Nephron (organoid): Measurements from ENCODE around the gene CTDNEP1.

Experiments
- H3K27ac Mint-ChIP-seq, 3 experiments: 2 replicates each; pipeline ENCODE4 v1.8.0; 2020; ENCODE audit warnings: mixed read lengths in 3 of 3, mild to moderate bottlenecking in 2 of 3, moderate library complexity in 1 of 3
- H3K27me3 Mint-ChIP-seq: 2 replicates; pipeline ENCODE4 v1.8.0; 2021; ENCODE audit warnings: low read depth, mild to moderate bottlenecking, moderate library complexity, mixed read lengths
- H3K36me3 Mint-ChIP-seq: 2 replicates; pipeline ENCODE4 v1.8.0; 2020; ENCODE audit warnings: low read depth, mixed read lengths
- H3K4me1 Mint-ChIP-seq: 2 replicates; pipeline ENCODE4 v1.8.0; 2020; ENCODE audit warnings: mixed read lengths
- H3K4me3 Mint-ChIP-seq, 3 experiments: 2 replicates each; pipeline ENCODE4 v1.8.0; 2020; ENCODE audit warnings: mild to moderate bottlenecking in 3 of 3, mixed read lengths in 3 of 3, moderate library complexity in 2 of 3
- H3K9me3 Mint-ChIP-seq: 2 replicates; pipeline ENCODE4 v1.8.0; 2020; ENCODE audit warnings: mixed read lengths
- TF ChIP-seq, protein P1 (sequence below), 3 experiments: fragments of 200-600 bp; sonication (generic); IDR thresholded peaks; one replicate each; pipeline ENCODE4 v1.5.0; 2021; ENCODE audit warnings: antibody characterized with exemption in 3 of 3; ENCODE audit not compliant: unreplicated experiment in 3 of 3

Gene CTDNEP1

DNA sequence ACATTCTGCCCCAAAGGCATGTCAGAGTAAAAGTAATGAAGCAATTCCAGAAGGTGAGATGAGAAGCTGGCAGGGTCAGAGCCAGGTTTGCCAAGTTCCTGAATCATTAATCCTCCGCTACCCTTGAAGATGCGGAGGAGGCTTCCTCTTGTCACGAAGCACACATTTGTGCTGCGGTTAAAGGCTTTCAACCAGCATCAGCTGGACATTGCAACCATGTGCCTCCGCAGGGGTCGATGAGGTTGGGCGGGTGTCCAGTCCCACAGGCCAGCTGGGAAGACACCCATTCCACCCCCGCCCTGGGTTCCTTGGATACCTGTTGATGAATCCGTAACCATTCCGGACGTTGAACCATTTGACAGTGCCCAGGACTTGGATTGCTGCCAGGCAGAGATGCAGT, 41.6 kb upstream of the CTDNEP1 start:
- peaks cover 17% of the 10 kb centered on the region for H3K4me1 Mint-ChIP-seq
- H3K27ac Mint-ChIP-seq = peak overlapping the region; percentile 15 to 70 (median 64)
- peaks cover 74% of the 10 kb centered on the region for H3K27me3 Mint-ChIP-seq
- H3K4me3 Mint-ChIP-seq = peak overlapping the region; percentile 65 to 77 (median 72)
- TF ChIP-seq, protein P1, sequence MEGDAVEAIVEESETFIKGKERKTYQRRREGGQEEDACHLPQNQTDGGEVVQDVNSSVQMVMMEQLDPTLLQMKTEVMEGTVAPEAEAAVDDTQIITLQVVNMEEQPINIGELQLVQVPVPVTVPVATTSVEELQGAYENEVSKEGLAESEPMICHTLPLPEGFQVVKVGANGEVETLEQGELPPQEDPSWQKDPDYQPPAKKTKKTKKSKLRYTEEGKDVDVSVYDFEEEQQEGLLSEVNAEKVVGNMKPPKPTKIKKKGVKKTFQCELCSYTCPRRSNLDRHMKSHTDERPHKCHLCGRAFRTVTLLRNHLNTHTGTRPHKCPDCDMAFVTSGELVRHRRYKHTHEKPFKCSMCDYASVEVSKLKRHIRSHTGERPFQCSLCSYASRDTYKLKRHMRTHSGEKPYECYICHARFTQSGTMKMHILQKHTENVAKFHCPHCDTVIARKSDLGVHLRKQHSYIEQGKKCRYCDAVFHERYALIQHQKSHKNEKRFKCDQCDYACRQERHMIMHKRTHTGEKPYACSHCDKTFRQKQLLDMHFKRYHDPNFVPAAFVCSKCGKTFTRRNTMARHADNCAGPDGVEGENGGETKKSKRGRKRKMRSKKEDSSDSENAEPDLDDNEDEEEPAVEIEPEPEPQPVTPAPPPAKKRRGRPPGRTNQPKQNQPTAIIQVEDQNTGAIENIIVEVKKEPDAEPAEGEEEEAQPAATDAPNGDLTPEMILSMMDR (IDR thresholded peaks at IDR 0.05; ENCODE audit: unreplicated experiment in 3 of 3) = no peak
- no peaks in the 10 kb centered on the region for H3K9me3 Mint-ChIP-seq
- H3K36me3 Mint-ChIP-seq = no peaks in the 10 kb centered on the region

DNA sequence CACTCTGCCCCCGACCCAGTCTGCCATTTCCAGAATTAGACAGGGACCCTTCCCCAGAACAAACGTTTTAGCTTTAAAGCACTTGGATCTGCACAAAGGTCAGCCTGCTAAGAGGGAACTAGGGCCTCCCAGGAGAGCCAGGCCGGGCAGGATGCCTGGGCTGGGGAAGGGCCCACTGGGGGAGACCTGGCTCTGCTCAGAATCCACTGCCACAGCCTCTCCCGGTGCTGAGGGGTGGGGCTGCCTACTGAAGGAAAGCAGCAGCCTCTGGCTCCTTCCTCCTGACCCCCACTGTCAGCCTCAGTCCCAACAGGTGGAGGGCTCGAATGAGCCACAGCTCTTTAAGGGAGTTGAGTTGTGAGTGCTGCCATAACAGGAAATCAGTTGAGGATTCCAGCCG, 41.2 kb upstream of the CTDNEP1 start:
- TF ChIP-seq, protein P1 (IDR thresholded peaks at IDR 0.05; ENCODE audit: unreplicated experiment in 3 of 3) = no peak
- Mint-ChIP-seq H3K4me3 (peak overlapping the region; percentile 65 to 77 (median 72)), H3K27me3 (peaks cover 72% of the 10 kb centered on the region), H3K27ac (peak overlapping the region; percentile 15 to 70 (median 64)), H3K4me1 (peaks cover 17% of the 10 kb centered on the region), H3K9me3 (no peaks in the 10 kb centered on the region), H3K36me3 (no peaks in the 10 kb centered on the region)

DNA sequence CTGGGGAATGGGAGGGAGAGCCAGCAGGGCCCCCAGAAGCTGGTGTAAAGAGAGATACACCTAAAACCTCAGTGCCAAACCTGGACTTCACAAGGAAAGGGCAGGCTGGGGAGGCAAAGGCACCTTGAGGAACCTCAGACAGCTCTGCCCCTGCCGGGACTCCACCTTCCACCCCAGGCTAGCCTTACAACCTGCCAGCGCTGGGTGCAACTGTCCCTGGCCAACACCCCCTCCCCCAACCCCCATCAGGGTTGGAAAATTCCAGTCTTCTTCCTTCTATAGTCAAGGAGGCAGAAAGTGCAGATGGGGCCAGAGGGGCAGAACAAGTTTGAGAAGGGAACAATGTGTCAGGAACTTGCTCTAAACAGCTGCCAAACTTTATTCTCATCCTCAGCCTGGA, 40.7 kb upstream of the CTDNEP1 start:
- Mint-ChIP-seq H3K4me3 (no peak overlapping the region), H3K9me3 (no peaks in the 10 kb centered on the region), H3K4me1 (peaks cover 17% of the 10 kb centered on the region), H3K27ac (no peak overlapping the region), H3K36me3 (no peaks in the 10 kb centered on the region), H3K27me3 (peaks cover 74% of the 10 kb centered on the region)
- TF ChIP-seq, protein P1 (IDR thresholded peaks at IDR 0.05; ENCODE audit: unreplicated experiment in 3 of 3) = no peak

DNA sequence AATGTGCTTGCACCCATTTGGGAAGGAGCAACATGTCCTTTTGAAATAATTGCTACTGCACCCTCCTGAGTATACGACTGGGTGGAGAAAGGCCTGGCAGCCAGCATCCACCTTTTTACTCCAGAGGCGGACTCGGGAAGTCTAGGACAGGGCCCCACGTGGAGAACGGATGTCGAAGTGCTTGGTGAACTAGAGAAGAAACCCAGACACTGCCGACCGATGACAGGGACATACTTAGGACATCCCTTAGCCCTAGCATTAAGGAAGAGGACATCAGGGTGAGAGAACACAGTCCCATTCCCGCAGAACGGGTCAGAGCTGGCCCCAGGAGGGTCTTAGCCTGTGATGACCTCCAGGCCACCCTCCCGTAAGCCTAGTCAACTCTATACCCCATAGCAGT, 39.2 kb upstream of the CTDNEP1 start:
- Mint-ChIP-seq H3K4me1 (peaks cover 17% of the 10 kb centered on the region), H3K36me3 (peaks cover 3% of the 10 kb centered on the region), H3K27me3 (peaks cover 68% of the 10 kb centered on the region), H3K27ac (no peak overlapping the region), H3K9me3 (no peaks in the 10 kb centered on the region), H3K4me3 (no peak overlapping the region)
- TF ChIP-seq, protein P1 (IDR thresholded peaks at IDR 0.05; ENCODE audit: unreplicated experiment in 3 of 3) = no peak

DNA sequence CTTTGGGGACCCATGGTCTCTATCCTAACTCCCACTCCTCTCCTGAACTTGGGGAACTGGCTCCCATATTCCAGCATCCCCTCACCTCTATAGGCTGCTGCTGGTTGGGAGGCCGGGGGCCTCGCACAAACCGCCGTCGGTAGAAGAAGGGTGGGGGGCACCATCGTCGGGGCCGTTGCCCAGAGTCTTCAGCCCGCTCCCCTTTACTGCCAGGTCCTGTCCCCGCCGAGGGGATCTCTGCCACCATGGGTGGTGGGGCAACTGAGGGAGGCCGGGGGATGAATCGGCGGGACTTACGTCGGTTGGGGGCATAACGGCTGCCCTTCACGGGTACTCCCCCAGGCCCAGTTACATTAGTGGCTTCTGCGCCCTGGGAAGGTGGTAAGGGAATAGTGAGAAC, 38.6 kb upstream of the CTDNEP1 start:
- Mint-ChIP-seq H3K36me3 (peaks cover 3% of the 10 kb centered on the region), H3K4me1 (peaks cover 14% of the 10 kb centered on the region), H3K27me3 (peaks cover 63% of the 10 kb centered on the region), H3K27ac (no peak overlapping the region), H3K4me3 (no peak overlapping the region), H3K9me3 (no peaks in the 10 kb centered on the region)
- TF ChIP-seq, protein P1 (IDR thresholded peaks at IDR 0.05; ENCODE audit: unreplicated experiment in 3 of 3) = no peak

DNA sequence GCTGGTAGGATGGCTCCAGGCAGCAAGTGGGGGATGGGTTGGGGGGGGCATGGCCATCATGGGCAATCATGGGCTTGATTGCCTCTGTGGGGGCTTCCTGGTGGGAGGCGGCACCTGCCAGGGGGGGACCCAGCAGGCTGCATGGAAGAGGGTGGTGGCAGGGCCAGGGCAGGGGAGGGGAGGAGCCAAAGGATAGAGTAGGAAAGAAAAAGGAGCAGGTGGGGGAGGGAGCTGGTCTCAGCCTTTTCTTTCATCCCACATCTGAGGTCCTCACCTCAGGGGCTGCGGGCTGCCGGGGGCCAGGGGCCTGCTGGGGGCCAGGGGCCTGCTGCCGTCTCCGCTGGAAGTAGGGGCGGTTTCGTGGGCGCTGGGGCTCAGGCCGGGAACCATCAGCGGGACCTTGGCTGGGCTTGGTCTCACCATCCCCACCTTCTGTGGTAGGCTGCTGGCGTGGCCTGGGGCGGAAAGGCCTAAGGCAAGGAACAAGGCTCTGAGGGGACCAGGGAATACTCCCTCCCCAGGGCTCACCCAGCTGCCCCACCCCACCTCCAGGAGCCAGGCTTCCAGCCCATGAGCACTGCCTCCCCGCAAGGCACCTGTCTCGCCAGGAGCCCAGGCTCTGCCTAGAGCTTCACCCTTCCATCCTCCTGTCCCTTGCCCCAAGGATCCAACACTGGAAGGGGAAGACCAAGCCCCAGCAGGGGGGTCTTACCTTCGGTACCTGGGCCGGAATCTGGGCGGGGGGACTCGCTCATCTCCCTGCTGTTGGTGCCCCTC, 37.9 kb upstream of the CTDNEP1 start:
- Mint-ChIP-seq H3K9me3 (no peaks in the 10 kb centered on the region), H3K27me3 (peaks cover 58% of the 10 kb centered on the region), H3K36me3 (peaks cover 3% of the 10 kb centered on the region), H3K4me1 (peaks cover 11% of the 10 kb centered on the region), H3K4me3 (no peak overlapping the region), H3K27ac (no peak overlapping the region)
- TF ChIP-seq, protein P1 (IDR thresholded peaks at IDR 0.05; ENCODE audit: unreplicated experiment in 3 of 3) = no peak
